HCT116 (cell line): Measurements from ENCODE around the gene ERP27. TPM values are rescaled to one million over a fixed set of nuclear protein-coding genes. Genes with fewer than 3 reads are reported as not detected.

Experiments used
- ATAC-seq: fragments of 200-7000 bp; cut with Tn5 transposase; 2 replicates; pipeline ENCODE4 v1.9.1; 2020; ENCODE audit warnings: mild to moderate bottlenecking, moderate library complexity
- BruUV-seq: library from RNA; stranded (reverse); fragments of 400-500 nt; replicated peaks from 2 replicates; lab custom pipeline; 2021; lab: Mats Ljungman, UMichigan
- CTCF ChIA-PET: fragments of 300-600 bp; sonication (Branson Sonifier 250); formaldehyde crosslinking; loops from one replicate; lab custom pipeline; 2021; ENCODE audit warnings: antibody characterized with exemption; lab: Charles Lee
- POLR2A ChIA-PET: fragments of 300-600, 350-600 bp; sonication (Branson Sonifier 250); formaldehyde crosslinking; loops from one replicate; lab custom pipeline; 2021; ENCODE audit warnings: antibody characterized with exemption; lab: Charles Lee
- RAD21 ChIA-PET, 2 experiments: fragments of 300-600 bp; sonication (Branson Sonifier 250); formaldehyde crosslinking; loops; one replicate each; lab custom pipeline; 2023; ENCODE audit warnings: low total read pairs in 2 of 2; ENCODE audit not compliant: uncharacterized antibody in 2 of 2, unreplicated experiment in 2 of 2, low non-redundant PET in 1 of 2; lab: Charles Lee
- DNase-seq: peaks from one replicate; pipeline ENCODE4 v3.0.0-alpha.2; 2010; ENCODE audit warnings: low read depth, low spot score
- H2AFZ ChIP-seq: fragments of 200-600 bp; shearing (Covaris generic), sonication (generic); 2 replicates; pipeline ENCODE4 v1.6.1; 2017; ENCODE audit warnings: low read depth, mixed run types, mixed read lengths, antibody characterized with exemption, low read length; ENCODE audit not compliant: poor library complexity, severe bottlenecking
- H3K27ac ChIP-seq: 2 replicates; pipeline ENCODE4 v1.5.1; 2012; ENCODE audit warnings: low read depth, low read length
- H3K27me3 ChIP-seq: fragments of 200-600 bp; sonication (generic); 2 replicates; pipeline ENCODE4 v1.6.1; 2016; ENCODE audit warnings: mixed run types, low read length, mixed read lengths; ENCODE audit not compliant: insufficient read depth
- H3K36me3 ChIP-seq, 2 experiments: fragments of 200-500 bp in 1 of 2; fragments of 200-600 bp in 1 of 2; sonication (Bioruptor generic) in 1 of 2; sonication (generic) in 1 of 2; 2 replicates each; pipeline versions ENCODE4 v1.5.1 to v1.6.1; 2014 to 2016; ENCODE audit warnings: low read length in 2 of 2, inconsistent platforms in 1 of 2, mixed read lengths in 1 of 2, mixed run types in 1 of 2; ENCODE audit not compliant: insufficient read depth in 2 of 2, control insufficient read depth in 1 of 2
- H3K4me1 ChIP-seq, 2 experiments: fragments of 200-600 bp in 1 of 2; sonication (generic) in 1 of 2; 2 replicates each; pipeline versions ENCODE4 v1.5.1 to v1.6.1; 2012 to 2017; ENCODE audit warnings: low read length in 2 of 2, inconsistent platforms in 1 of 2, mild to moderate bottlenecking in 1 of 2, mixed read lengths in 1 of 2, mixed run types in 1 of 2, moderate library complexity in 1 of 2; ENCODE audit not compliant: insufficient read depth in 2 of 2, control insufficient read depth in 1 of 2
- H3K4me2 ChIP-seq: fragments of 200-600 bp; sonication (generic); 2 replicates; pipeline ENCODE4 v1.6.1; 2017; ENCODE audit warnings: mixed run types, low read length, mixed read lengths
- H3K4me3 ChIP-seq, 2 experiments: fragments of 200-600 bp in 1 of 2; sonication (generic) in 1 of 2; replicated peaks in 1 of 2; 2 replicates each; pipeline ENCODE4 v1.5.1; 2011 to 2016; ENCODE audit warnings: low read length in 2 of 2, control low read depth in 1 of 2, low read depth in 1 of 2, mild to moderate bottlenecking in 1 of 2, mixed read lengths in 1 of 2, mixed run types in 1 of 2
- H3K79me2 ChIP-seq: fragments of 200-600 bp; sonication (generic); 2 replicates; pipeline ENCODE4 v1.6.1; 2017; ENCODE audit warnings: mild to moderate bottlenecking, mixed run types, low read length, moderate library complexity, mixed read lengths; ENCODE audit not compliant: insufficient read depth
- H3K9ac ChIP-seq: fragments of 200-600 bp; sonication (generic); 2 replicates; pipeline ENCODE4 v1.6.1; 2016; ENCODE audit warnings: low read length, mixed read lengths
- H3K9me2 ChIP-seq: fragments of 200-600 bp; sonication (generic), shearing (Covaris generic); 2 replicates; pipeline ENCODE4 v1.6.1; 2017; ENCODE audit warnings: mixed run types, mild to moderate bottlenecking, moderate library complexity; ENCODE audit not compliant: insufficient read depth
- H3K9me3 ChIP-seq, 2 experiments: fragments of 200-500 bp in 1 of 2; fragments of 200-600 bp in 1 of 2; sonication (Bioruptor generic) in 1 of 2; sonication (generic) in 1 of 2; 2 replicates each; pipeline ENCODE4 v1.6.1; 2014 to 2017; ENCODE audit warnings: low read length in 2 of 2, mixed read lengths in 2 of 2, inconsistent platforms in 1 of 2, low read depth in 1 of 2, mild to moderate bottlenecking in 1 of 2, mixed run types in 1 of 2, moderate library complexity in 1 of 2; ENCODE audit not compliant: control insufficient read depth in 1 of 2, insufficient read depth in 1 of 2
- H4K20me1 ChIP-seq: fragments of 200-600 bp; sonication (generic), shearing (Covaris generic); 2 replicates; pipeline ENCODE4 v1.6.1; 2017; ENCODE audit warnings: mixed run types, mild to moderate bottlenecking, moderate library complexity; ENCODE audit not compliant: insufficient read depth
- CTCF ChIP-seq, 3 experiments: fragments of 200-600 bp in 1 of 3; sonication (generic) in 1 of 3; IDR thresholded peaks in 2 of 3; conservative IDR thresholded peaks in 1 of 3; 2 replicates each; pipeline ENCODE4 v1.5.1; 2012 to 2017; ENCODE audit warnings: low read depth in 2 of 3, low read length in 2 of 3, antibody characterized with exemption in 1 of 3, borderline replicate concordance in 1 of 3, control low read depth in 1 of 3, mild to moderate bottlenecking in 1 of 3, mixed read lengths in 1 of 3, mixed run types in 1 of 3, moderate library complexity in 1 of 3; ENCODE audit not compliant: insufficient read depth in 1 of 3
- EZH2phosphoT487 ChIP-seq: fragments of 200-600 bp; IDR thresholded peaks from 2 replicates; pipeline ENCODE4 v1.6.1; 2018; ENCODE audit warnings: antibody characterized with exemption, borderline replicate concordance
- REST ChIP-seq: IDR thresholded peaks from 2 replicates; pipeline ENCODE4 v1.6.1; 2012; ENCODE audit warnings: low read depth
- YY1 ChIP-seq: IDR thresholded peaks from 2 replicates; pipeline ENCODE4 v1.6.1; 2011; ENCODE audit warnings: low read length, low read depth, moderate library complexity, mild to moderate bottlenecking; ENCODE audit not compliant: insufficient replicate concordance; ENCODE audit errors: extremely low read depth
- ZFX ChIP-seq: fragments of 450-650 bp; IDR thresholded peaks from 2 replicates; pipeline ENCODE4 v1.6.1; 2017
- intact Hi-C: fragments of 100-400 bp; cut with micrococcal nuclease; formaldehyde crosslinking; loops from 2 replicates; pipeline ENCODE4 v1.10.0; 2022
- total RNA-seq: library from RNA; stranded (reverse); gene quantifications from one replicate; pipeline ENCODE4 v1.2.1, GENCODE V29; 2021; ENCODE audit not compliant: unreplicated experiment

Gene ERP27
- total RNA-seq, 1 experiment from 2014 or later: 0.39 TPM

GRCh38 chr12:14885718-14886221 lies 52.6 kb downstream of the ERP27 start, which contains the start of gene MGP:
MGP (minus strand) TSS chr12:14885854; CDS start chr12:14885791, 63 bp downstream.
- Histone ChIP-seq H3K9me3 (no peaks in the 10 kb centered on the region), H3K27me3 (no peaks in the 10 kb centered on the region), H3K9ac (no peak within 1 kb of the TSS), H3K9me2 (no peaks in the 10 kb centered on the region), H3K4me1 (no peaks in the 10 kb centered on the region; a peak in 1 of 4 replicates), H3K79me2 (no peaks in the 10 kb centered on the region), H3K27ac (no peak within 1 kb of the TSS), H3K4me2 (0 out of 2 replicates have a peak within 1 kb of the TSS, but pooled peaks have one; percentile 5), H2AFZ (no peak within 1 kb of the TSS), H3K4me3 (no peak within 1 kb of the TSS), H3K36me3 (no peaks in the 10 kb centered on the region), H4K20me1 (no peaks in the 10 kb centered on the region; the same call in 1 of the 2 replicates)
- ChIA-PET POLR2A (no interaction called here), CTCF (no interaction called here), RAD21 (no interaction called here)
- BruUV-seq: no TSS peak
- intact Hi-C loops: no loop called here
- no peak for DNase-seq
- TF ChIP-seq REST (no peak), CTCF (IDR thresholded peaks at IDR 0.05 in 2 of 3, conservative IDR thresholded peaks at IDR 0.05 in 1 of 3; ENCODE audit: borderline replicate concordance in 1 of 3, insufficient read depth in 1 of 3, low read depth in 2 of 3, low read length in 2 of 3) (no peak), ZFX (no peak), YY1 (no peak), EZH2phosphoT487 (no peak)
- ATAC-seq: no peak
